ENCODE data around the gene TRIM5.

DNA sequence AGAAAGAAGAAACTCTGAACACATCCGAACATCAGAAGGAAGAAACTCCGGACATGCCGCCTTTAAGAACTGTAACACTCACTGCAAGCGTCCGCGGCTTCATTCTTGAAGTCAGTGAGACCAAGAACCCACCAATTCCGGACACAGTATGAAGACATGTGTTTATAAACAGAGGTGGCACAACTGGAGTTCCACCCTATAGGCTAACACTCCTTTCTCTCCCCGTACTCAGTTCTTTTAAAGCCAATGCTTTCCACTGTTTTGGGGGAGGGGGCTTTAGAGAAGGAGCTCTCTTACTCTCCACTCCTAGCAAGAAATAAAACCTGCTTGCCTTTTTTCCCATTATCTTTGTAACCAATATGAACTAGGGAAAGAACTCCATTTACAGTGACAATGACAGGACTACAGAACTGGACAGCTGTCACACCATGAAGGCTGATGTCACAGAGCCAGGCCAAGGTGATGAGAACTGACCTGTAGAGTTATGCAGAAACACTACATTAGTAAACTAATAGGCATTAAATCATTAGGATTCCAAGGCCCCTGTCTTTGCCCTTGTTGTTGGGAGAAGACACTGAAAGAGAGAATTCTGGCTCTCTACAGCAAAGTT is 733 bp downstream of the TRIM5 start:
- no peak for TF ChIP-seq POLR2A (conservative IDR thresholded peaks at IDR 0.05)
- TF ChIP-seq, protein P1, sequence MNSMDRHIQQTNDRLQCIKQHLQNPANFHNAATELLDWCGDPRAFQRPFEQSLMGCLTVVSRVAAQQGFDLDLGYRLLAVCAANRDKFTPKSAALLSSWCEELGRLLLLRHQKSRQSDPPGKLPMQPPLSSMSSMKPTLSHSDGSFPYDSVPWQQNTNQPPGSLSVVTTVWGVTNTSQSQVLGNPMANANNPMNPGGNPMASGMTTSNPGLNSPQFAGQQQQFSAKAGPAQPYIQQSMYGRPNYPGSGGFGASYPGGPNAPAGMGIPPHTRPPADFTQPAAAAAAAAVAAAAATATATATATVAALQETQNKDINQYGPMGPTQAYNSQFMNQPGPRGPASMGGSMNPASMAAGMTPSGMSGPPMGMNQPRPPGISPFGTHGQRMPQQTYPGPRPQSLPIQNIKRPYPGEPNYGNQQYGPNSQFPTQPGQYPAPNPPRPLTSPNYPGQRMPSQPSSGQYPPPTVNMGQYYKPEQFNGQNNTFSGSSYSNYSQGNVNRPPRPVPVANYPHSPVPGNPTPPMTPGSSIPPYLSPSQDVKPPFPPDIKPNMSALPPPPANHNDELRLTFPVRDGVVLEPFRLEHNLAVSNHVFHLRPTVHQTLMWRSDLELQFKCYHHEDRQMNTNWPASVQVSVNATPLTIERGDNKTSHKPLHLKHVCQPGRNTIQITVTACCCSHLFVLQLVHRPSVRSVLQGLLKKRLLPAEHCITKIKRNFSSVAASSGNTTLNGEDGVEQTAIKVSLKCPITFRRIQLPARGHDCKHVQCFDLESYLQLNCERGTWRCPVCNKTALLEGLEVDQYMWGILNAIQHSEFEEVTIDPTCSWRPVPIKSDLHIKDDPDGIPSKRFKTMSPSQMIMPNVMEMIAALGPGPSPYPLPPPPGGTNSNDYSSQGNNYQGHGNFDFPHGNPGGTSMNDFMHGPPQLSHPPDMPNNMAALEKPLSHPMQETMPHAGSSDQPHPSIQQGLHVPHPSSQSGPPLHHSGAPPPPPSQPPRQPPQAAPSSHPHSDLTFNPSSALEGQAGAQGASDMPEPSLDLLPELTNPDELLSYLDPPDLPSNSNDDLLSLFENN (IDR thresholded peaks at IDR 0.05; ENCODE audit: low read depth in 2 of 2, low read length in 2 of 2) = no peak
- TF ChIP-seq SIN3A (IDR thresholded peaks at IDR 0.05; ENCODE audit: borderline replicate concordance in 2 of 2, control insufficient read depth in 1 of 2, low read depth in 2 of 2, low read length in 2 of 2) = no peak
- no peak for TF ChIP-seq ATF7 (IDR thresholded peaks at IDR 0.05)
- TF ChIP-seq COPS2 (conservative IDR thresholded peaks at IDR 0.05) = no peak
- TF ChIP-seq, protein P2, sequence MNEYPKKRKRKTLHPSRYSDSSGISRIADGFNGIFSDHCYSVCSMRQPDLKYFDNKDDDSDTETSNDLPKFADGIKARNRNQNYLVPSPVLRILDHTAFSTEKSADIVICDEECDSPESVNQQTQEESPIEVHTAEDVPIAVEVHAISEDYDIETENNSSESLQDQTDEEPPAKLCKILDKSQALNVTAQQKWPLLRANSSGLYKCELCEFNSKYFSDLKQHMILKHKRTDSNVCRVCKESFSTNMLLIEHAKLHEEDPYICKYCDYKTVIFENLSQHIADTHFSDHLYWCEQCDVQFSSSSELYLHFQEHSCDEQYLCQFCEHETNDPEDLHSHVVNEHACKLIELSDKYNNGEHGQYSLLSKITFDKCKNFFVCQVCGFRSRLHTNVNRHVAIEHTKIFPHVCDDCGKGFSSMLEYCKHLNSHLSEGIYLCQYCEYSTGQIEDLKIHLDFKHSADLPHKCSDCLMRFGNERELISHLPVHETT (CRISPR knock-in tag; conservative IDR thresholded peaks at IDR 0.05 in 1 of 2, IDR thresholded peaks at IDR 0.05 in 1 of 2) = no peak

All from K562 (cell line).